Measurements from ENCODE around the gene FBN1. TPM values are rescaled to one million over a fixed set of nuclear protein-coding genes. Genes with fewer than 3 reads are reported as not detected.

FBN1 gene
- total RNA-seq, 1 donor from 2014 or later: 164 TPM

DNA sequence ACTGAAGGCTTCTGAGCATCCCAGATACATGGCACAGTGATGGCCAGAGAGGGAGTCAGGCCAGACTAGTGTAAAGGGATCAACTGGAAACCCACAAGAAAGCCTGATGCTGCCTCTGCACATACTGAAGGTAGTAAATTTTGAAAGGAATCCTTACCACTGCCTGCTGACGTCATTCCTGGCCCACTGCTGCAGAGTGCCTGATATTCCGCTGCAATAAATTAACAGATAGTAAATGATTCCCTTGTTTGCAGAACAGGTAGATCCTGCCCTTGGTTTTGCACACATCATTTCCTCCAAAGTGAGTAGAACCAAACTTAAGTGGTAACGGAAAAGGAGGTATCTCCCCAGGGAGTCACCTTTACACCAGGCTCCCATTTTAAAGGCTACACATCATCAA is 146.7 kb downstream of the FBN1 start:
- Histone ChIP-seq H3K27ac (no peak overlapping the region), H3K27me3 (no peaks in the 10 kb centered on the region), H3K4me1 (no peaks in the 10 kb centered on the region), H3K36me3 (peaks cover 41 to 80% of the 10 kb centered on the region in 2 donors), H3K9me3 (no peaks in the 10 kb centered on the region), H3K4me3 (no peak overlapping the region)
- DNase-seq (ENCODE audit: low spot score in 2 of 2): no peak
- intact Hi-C loops (cut with DNase I): loop anchor here (10.0 kb wide), 1 partner anchor 306 kb away; no protein-coding TSS in a partner anchor
- TF ChIP-seq, protein P1, sequence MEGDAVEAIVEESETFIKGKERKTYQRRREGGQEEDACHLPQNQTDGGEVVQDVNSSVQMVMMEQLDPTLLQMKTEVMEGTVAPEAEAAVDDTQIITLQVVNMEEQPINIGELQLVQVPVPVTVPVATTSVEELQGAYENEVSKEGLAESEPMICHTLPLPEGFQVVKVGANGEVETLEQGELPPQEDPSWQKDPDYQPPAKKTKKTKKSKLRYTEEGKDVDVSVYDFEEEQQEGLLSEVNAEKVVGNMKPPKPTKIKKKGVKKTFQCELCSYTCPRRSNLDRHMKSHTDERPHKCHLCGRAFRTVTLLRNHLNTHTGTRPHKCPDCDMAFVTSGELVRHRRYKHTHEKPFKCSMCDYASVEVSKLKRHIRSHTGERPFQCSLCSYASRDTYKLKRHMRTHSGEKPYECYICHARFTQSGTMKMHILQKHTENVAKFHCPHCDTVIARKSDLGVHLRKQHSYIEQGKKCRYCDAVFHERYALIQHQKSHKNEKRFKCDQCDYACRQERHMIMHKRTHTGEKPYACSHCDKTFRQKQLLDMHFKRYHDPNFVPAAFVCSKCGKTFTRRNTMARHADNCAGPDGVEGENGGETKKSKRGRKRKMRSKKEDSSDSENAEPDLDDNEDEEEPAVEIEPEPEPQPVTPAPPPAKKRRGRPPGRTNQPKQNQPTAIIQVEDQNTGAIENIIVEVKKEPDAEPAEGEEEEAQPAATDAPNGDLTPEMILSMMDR (IDR thresholded peaks at IDR 0.05): no peak

DNA sequence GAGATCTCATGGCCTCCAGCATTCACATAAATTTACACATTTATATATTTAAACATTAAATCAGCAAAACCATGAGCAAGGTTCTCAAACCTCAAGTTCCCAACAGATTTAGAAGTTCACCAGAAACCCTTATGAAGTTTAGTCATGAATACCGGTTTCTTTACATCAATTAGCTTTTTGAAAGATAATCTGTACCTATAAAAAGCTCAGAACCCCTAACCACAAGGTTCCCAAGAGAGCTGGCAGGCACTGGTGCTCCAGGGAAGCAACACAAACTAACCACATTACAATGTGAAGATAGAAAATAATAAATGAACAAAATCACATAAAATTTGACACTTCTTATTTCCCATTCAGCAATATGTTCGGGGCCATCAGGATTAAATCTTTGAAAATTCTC is 150.9 kb downstream of the FBN1 start:
- TF ChIP-seq, protein P1 (IDR thresholded peaks at IDR 0.05): no peak
- H3K4me1 ChIP-seq: peaks cover 0 to 4% of the 10 kb centered on the region in 2 donors
- DNase-seq (ENCODE audit: low spot score in 2 of 2): no peak
- no peaks in the 10 kb centered on the region for H3K27me3 ChIP-seq
- H3K4me3 ChIP-seq: no peak overlapping the region
- peaks cover 39 to 80% of the 10 kb centered on the region in 2 donors for H3K36me3 ChIP-seq
- peak overlapping the region; percentile 41 to 62 for H3K27ac ChIP-seq
- no peaks in the 10 kb centered on the region for H3K9me3 ChIP-seq
- intact Hi-C loops (cut with DNase I): loop anchor here (10.0 kb wide), 1 partner anchor 310 kb away; no protein-coding TSS in a partner anchor

DNA sequence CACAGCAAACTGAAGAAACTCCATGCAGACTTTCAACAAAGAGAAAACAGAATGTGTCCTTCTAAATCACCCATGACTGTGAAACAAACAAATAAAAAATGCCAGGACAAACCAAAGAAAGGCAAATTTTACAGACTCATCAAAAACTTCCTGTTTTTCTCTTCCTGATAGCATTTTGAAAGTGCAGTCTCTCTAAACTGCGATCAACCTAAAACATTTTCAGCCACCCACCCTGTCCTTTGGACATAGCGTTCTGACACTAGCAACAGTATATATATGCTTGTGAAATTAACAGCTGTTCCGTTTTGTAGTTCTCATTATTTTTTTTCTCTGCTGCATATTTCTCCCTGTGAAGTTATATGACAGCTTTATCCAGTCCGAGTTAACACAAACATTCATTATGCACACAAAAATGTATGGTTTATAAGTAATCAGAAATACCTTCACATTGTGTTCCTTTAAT is 151.7 kb downstream of the FBN1 start:
- peak overlapping the region; percentile 41 to 62 for H3K27ac ChIP-seq
- H3K4me3 ChIP-seq: no peak overlapping the region
- no peaks in the 10 kb centered on the region for H3K27me3 ChIP-seq
- DNase-seq (ENCODE audit: low spot score in 2 of 2): no peak
- peaks cover 38 to 82% of the 10 kb centered on the region in 2 donors for H3K36me3 ChIP-seq
- TF ChIP-seq, protein P1 (IDR thresholded peaks at IDR 0.05): no peak
- peaks cover 0 to 4% of the 10 kb centered on the region in 2 donors for H3K4me1 ChIP-seq
- intact Hi-C loops (cut with DNase I): loop anchor here (10.0 kb wide), 1 partner anchor 311 kb away; no protein-coding TSS in a partner anchor
- no peaks in the 10 kb centered on the region for H3K9me3 ChIP-seq

DNA sequence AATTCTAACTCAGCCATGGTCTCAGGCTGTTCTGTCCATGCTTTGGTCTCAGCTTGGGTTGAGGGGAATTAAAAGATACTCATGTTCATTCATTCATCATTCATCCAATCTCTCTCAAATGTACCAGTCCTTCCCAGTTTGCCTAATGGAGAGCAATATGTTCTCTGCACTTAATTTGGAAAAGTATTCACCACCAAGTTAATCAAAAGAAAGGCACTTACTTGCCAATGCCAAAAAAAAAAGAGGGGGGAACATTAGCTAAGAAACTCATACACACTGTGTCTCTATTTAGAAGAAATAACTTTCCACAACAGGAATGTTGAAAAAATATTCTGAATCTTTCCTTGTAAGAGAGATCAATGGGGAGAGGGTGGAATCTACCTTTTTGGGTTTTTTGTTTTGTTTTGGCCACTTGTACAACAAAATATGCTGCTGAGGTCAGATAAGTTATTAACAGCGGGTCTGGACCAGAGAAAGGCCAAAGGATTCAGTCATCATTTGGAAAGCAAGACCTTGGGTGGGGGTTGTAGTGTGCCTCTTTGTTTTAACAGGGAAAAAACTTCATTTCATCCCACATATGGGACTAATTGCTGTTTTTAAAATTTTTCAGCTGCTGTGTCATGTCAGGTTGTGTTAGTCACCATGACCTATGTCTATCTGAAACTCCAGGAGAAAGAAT is 152.3 kb downstream of the FBN1 start:
- Histone ChIP-seq H3K27ac (peak overlapping the region; percentile 41 to 62), H3K27me3 (no peaks in the 10 kb centered on the region), H3K36me3 (peaks cover 37 to 81% of the 10 kb centered on the region in 2 donors), H3K4me3 (no peak overlapping the region), H3K4me1 (peaks cover 0 to 4% of the 10 kb centered on the region in 2 donors), H3K9me3 (no peaks in the 10 kb centered on the region)
- TF ChIP-seq, protein P1 (IDR thresholded peaks at IDR 0.05): no peak
- no peak for DNase-seq (ENCODE audit: low spot score in 2 of 2)
- intact Hi-C loops (cut with DNase I): loop anchor here (10.0 kb wide), 1 partner anchor 312 kb away; no protein-coding TSS in a partner anchor

DNA sequence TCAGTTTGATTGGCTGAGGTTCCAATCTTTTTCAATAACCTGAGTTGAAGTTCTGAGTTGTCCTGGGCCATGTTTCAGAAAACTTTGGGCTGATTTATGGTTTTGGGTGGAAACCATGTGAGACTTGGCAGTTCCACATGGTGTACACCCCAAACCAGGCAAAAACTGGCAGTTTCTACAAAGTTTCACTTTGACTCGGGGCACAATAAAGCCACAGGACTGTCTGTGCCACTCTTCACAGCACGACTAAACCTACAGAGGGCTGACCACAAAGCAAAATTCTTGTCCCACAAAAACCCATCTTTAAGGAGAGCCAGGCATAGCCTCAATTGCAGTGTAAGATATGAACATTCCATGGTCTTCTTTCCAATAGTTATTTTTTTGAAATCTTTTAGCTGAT is 159.3 kb downstream of the FBN1 start:
- TF ChIP-seq, protein P1 (IDR thresholded peaks at IDR 0.05): no peak
- peaks cover 56 to 76% of the 10 kb centered on the region in 2 donors for H3K36me3 ChIP-seq
- no peak overlapping the region for H3K4me3 ChIP-seq
- H3K27me3 ChIP-seq: no peaks in the 10 kb centered on the region
- intact Hi-C loops (cut with DNase I): no loop called here
- H3K9me3 ChIP-seq: no peaks in the 10 kb centered on the region
- no peaks in the 10 kb centered on the region for H3K4me1 ChIP-seq
- peak overlapping the region in 1 of 2 donors; percentile 5 for H3K27ac ChIP-seq
- DNase-seq (ENCODE audit: low spot score in 2 of 2): no peak
